ENCODE results near the gene CDC25C. TPM values are rescaled to one million over a fixed set of nuclear protein-coding genes. Genes with fewer than 3 reads are reported as not detected.

The CDC25C gene
- total and polyA plus RNA-seq, 2 donors from 2014 or later = 0.25 TPM; not detected in 1

DNA sequence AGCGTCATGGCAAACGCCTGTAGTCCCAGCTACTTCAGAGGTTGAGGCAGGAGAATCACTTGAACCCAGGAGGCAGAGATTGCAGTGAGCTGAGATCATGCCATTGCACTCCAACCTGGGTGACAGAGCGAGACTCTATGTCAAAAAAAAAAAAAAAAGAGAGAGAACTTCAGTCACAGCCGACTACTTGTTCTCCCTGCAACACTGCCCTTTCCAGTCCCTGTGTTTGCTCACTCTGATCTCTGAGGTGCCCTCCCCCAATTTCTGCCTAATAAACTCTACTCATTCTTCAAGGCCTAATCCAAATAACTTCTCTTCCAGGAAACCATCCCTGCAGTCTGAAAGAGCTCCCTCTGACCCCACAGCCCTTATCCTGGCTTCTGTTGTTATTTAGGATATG is 85.3 kb downstream of the CDC25C start:
- Histone ChIP-seq H3K36me3 (ENCODE audit: control insufficient read depth in 2 of 3, insufficient read depth in 3 of 3, low read length in 3 of 3) (no peaks in the 10 kb centered on the region), H3K9ac (ENCODE audit: low read length in 3 of 3) (no peak overlapping the region), H3K9me3 (ENCODE audit: control insufficient read depth in 2 of 3, insufficient read depth in 1 of 3, low read length in 3 of 3) (no peaks in the 10 kb centered on the region), H3K27me3 (ENCODE audit: control insufficient read depth, insufficient read depth, low read length) (peaks cover 2% of the 10 kb centered on the region), H3K27ac (ENCODE audit: low read depth in 2 of 2, low read length in 2 of 2) (no peak overlapping the region), H3K4me1 (ENCODE audit: control insufficient read depth in 2 of 3, insufficient read depth in 2 of 3, low read depth in 1 of 3, low read length in 3 of 3) (peaks cover 0 to 3% (median 0%) of the 10 kb centered on the region in 3 donors), H3K4me3 (ENCODE audit: low read length in 3 of 3) (no peak overlapping the region)
- FAIRE-seq (no peak), DNase-seq (peak in 1 of 5 donors; percentile 10)
- intact Hi-C loops (cut with DNase I) = no loop called here
- no peak for TF ChIP-seq CTCF (IDR thresholded peaks at IDR 0.05; ENCODE audit: borderline replicate concordance, extremely low read depth, insufficient read depth)

DNA sequence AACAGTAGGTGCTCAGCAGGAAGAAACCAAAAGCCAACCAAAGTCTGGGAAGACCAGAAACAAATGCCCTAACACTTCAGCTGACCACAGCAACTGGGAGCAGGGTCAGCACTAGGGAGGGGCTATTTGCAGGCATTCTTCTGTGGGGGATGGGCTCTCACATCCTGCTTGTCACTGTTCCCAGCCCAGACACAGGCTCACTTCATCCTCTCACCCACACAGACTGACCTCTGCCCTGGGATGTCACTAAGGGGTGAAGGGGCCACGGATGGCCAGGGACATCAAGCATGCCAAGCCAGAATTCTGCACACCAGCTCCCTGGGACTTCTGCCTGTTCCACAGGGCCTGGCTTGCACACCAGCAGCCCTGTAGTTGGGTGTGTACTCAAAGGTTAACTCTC is 85.9 kb downstream of the CDC25C start:
- intact Hi-C loops (cut with DNase I) = no loop called here
- Histone ChIP-seq H3K27ac (ENCODE audit: low read depth in 2 of 2, low read length in 2 of 2) (no peak overlapping the region), H3K36me3 (ENCODE audit: control insufficient read depth in 2 of 3, insufficient read depth in 3 of 3, low read length in 3 of 3) (no peaks in the 10 kb centered on the region), H3K9ac (ENCODE audit: low read length in 3 of 3) (no peak overlapping the region), H3K9me3 (ENCODE audit: control insufficient read depth in 2 of 3, insufficient read depth in 1 of 3, low read length in 3 of 3) (no peaks in the 10 kb centered on the region), H3K4me3 (ENCODE audit: low read length in 3 of 3) (no peak overlapping the region), H3K4me1 (ENCODE audit: control insufficient read depth in 2 of 3, insufficient read depth in 2 of 3, low read depth in 1 of 3, low read length in 3 of 3) (peaks cover 0 to 3% (median 0%) of the 10 kb centered on the region in 3 donors), H3K27me3 (ENCODE audit: control insufficient read depth, insufficient read depth, low read length) (peaks cover 2% of the 10 kb centered on the region)
- no peak for TF ChIP-seq CTCF (IDR thresholded peaks at IDR 0.05; ENCODE audit: borderline replicate concordance, extremely low read depth, insufficient read depth)
- DNase-seq = peak in 2 of 5 donors; percentile 7 to 48
- no peak for FAIRE-seq

DNA sequence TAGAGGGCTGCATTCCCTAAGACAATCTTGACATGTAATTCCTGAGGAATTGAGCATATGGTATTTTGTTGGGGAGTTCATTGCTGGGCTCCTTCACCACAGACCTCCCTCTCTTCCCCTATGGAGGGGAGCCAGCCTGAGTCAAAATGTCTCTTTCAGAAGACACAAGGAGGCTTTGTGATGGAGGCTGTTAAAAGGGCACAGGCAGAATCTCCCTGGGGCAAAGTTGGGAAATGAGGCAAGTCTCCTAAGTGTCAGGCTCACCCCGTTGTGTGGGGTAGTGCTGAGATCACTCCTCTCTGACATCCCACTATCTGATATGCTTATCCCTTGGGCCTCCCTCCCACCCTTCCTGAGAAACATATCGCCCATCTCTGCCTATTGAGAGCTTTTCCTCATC is 87.8 kb downstream of the CDC25C start:
- DNase-seq (no peak), FAIRE-seq (no peak)
- Histone ChIP-seq H3K9ac (ENCODE audit: low read length in 3 of 3) (no peak overlapping the region), H3K4me1 (ENCODE audit: control insufficient read depth in 2 of 3, insufficient read depth in 2 of 3, low read depth in 1 of 3, low read length in 3 of 3) (peaks cover 0 to 3% (median 0%) of the 10 kb centered on the region in 3 donors), H3K36me3 (ENCODE audit: control insufficient read depth in 2 of 3, insufficient read depth in 3 of 3, low read length in 3 of 3) (no peaks in the 10 kb centered on the region), H3K27ac (ENCODE audit: low read depth in 2 of 2, low read length in 2 of 2) (no peak overlapping the region), H3K27me3 (ENCODE audit: control insufficient read depth, insufficient read depth, low read length) (peaks cover 2% of the 10 kb centered on the region), H3K9me3 (ENCODE audit: control insufficient read depth in 2 of 3, insufficient read depth in 1 of 3, low read length in 3 of 3) (no peaks in the 10 kb centered on the region), H3K4me3 (ENCODE audit: low read length in 3 of 3) (no peak overlapping the region)
- intact Hi-C loops (cut with DNase I) = no loop called here
- TF ChIP-seq CTCF (IDR thresholded peaks at IDR 0.05; ENCODE audit: borderline replicate concordance, extremely low read depth, insufficient read depth) = no peak
